ENCODE measurements around the gene ANAPC13. TPM values are rescaled to one million over a fixed set of nuclear protein-coding genes. Genes with fewer than 3 reads are reported as not detected.

ANAPC13 gene
- total RNA-seq, 1 experiment from 2014 or later, result 69.7 TPM

DNA sequence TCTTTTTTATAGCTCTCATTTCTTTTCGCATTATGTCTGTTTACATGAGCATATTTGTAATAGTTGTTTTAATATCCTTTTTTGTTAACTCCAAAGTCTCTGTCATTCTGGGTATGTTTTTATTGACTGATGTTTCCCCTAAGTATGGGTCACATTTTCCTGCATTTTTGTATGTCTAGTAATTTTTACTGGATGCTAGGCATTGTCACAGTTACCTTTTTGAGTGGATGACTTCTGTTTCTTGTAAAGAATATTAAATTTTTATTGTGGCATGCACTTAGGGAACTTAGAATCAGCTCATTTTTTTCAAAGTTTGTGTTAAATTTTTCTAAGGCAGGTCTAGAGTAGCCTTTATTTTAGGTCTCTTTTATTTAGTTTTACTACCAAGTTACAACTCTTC lies 40.7 kb downstream of the ANAPC13 start:
- H3K27me3 ChIP-seq (replicated peaks; ENCODE audit: insufficient read depth, low read depth, low read length, poor library complexity), result no peaks in the 10 kb centered on the region
- ChIA-PET POLR2A (ENCODE audit: low non-redundant PET) (no interaction called here), CTCF (no interaction called here)
- peaks cover 5% of the 10 kb centered on the region for H3K4me1 ChIP-seq (ENCODE audit: insufficient read depth, low read length, poor library complexity, severe bottlenecking)
- DNase-seq (ENCODE audit: low spot score), result no peak
- no peak for TF ChIP-seq EZH2 (IDR thresholded peaks at IDR 0.05; ENCODE audit: borderline replicate concordance, low read depth, low read length, poor library complexity, severe bottlenecking)
- TF ChIP-seq, protein P1, sequence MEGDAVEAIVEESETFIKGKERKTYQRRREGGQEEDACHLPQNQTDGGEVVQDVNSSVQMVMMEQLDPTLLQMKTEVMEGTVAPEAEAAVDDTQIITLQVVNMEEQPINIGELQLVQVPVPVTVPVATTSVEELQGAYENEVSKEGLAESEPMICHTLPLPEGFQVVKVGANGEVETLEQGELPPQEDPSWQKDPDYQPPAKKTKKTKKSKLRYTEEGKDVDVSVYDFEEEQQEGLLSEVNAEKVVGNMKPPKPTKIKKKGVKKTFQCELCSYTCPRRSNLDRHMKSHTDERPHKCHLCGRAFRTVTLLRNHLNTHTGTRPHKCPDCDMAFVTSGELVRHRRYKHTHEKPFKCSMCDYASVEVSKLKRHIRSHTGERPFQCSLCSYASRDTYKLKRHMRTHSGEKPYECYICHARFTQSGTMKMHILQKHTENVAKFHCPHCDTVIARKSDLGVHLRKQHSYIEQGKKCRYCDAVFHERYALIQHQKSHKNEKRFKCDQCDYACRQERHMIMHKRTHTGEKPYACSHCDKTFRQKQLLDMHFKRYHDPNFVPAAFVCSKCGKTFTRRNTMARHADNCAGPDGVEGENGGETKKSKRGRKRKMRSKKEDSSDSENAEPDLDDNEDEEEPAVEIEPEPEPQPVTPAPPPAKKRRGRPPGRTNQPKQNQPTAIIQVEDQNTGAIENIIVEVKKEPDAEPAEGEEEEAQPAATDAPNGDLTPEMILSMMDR (conservative IDR thresholded peaks at IDR 0.05; ENCODE audit: low read depth, low read length), result no peak
- intact Hi-C loops (cut with micrococcal nuclease; ENCODE audit: unreplicated experiment), result no loop called here
- no peaks in the 10 kb centered on the region for H3K36me3 ChIP-seq (ENCODE audit: insufficient read depth, low read length, poor library complexity, severe bottlenecking)
- no peak overlapping the region for H3K27ac ChIP-seq (ENCODE audit: low read depth, low read length, poor library complexity, severe bottlenecking)
- no peaks in the 10 kb centered on the region for H3K9me3 ChIP-seq (ENCODE audit: low read depth, low read length, poor library complexity, severe bottlenecking)
- BruUV-seq (replicated peaks), result no TSS peak
- no peak overlapping the region for H3K4me3 ChIP-seq (ENCODE audit: low read depth, low read length, poor library complexity, severe bottlenecking)

DNA sequence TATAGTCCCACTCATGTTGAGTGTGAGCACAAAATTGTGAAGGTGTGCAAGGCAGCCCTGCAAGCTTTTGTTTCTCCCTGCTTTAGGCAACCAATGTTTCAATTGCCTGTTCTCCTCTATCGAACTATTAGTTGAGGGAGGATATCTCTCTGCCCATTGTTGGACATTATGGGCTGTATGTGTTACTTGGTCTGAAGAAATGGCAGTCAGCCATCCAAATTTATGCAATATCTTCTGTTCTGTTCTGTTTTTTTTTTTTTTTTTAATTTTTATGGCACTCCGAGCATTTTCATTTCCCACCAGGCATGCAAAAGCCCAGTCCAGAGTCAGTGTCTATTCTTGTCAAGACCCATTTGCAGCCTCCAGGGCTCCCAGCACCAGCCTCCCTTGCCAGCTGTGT lies 44.0 kb downstream of the ANAPC13 start:
- no peak overlapping the region for H3K27ac ChIP-seq (ENCODE audit: low read depth, low read length, poor library complexity, severe bottlenecking)
- peaks cover 15% of the 10 kb centered on the region for H3K27me3 ChIP-seq (replicated peaks; ENCODE audit: insufficient read depth, low read depth, low read length, poor library complexity)
- H3K4me3 ChIP-seq (ENCODE audit: low read depth, low read length, poor library complexity, severe bottlenecking), result no peak overlapping the region
- peaks cover 5% of the 10 kb centered on the region for H3K4me1 ChIP-seq (ENCODE audit: insufficient read depth, low read length, poor library complexity, severe bottlenecking)
- no peaks in the 10 kb centered on the region for H3K9me3 ChIP-seq (ENCODE audit: low read depth, low read length, poor library complexity, severe bottlenecking)
- BruUV-seq (replicated peaks), result no TSS peak
- intact Hi-C loops (cut with micrococcal nuclease; ENCODE audit: unreplicated experiment), result no loop called here
- no peak for DNase-seq (ENCODE audit: low spot score)
- TF ChIP-seq, protein P1 (conservative IDR thresholded peaks at IDR 0.05; ENCODE audit: low read depth, low read length), result no peak
- TF ChIP-seq EZH2 (IDR thresholded peaks at IDR 0.05; ENCODE audit: borderline replicate concordance, low read depth, low read length, poor library complexity, severe bottlenecking), result no peak
- CTCF ChIA-PET, result interaction anchor here (0.6 to 0.7 kb wide), 2 partner anchors 244 to 1332 kb away, joined by 3 to 7 read pairs; no protein-coding TSS in a partner anchor
- POLR2A ChIA-PET (ENCODE audit: low non-redundant PET), result no interaction called here
- no peaks in the 10 kb centered on the region for H3K36me3 ChIP-seq (ENCODE audit: insufficient read depth, low read length, poor library complexity, severe bottlenecking)

DNA sequence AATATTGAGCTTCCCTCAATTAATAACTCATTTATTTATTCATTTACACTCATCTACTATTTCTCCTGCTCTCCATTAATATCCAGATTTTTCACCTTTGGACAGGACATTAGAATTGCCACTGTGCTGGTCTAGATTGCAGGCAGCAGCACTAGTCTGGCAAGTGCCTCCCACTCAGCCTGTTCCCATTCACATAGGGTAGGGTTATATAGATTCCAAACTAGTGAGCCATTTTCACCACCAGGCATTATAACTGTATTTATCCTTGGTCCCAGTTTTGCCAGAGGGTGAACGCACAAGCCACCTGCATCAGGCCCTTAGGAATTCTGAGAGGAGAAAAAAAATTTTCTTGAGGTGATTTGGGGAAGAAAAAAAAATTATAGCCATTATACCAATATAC lies 44.5 kb downstream of the ANAPC13 start:
- H3K4me3 ChIP-seq (ENCODE audit: low read depth, low read length, poor library complexity, severe bottlenecking), result no peak overlapping the region
- ChIA-PET POLR2A (ENCODE audit: low non-redundant PET) (no interaction called here), CTCF (interaction anchor here (0.7 kb wide), 1 partner anchor 1331 kb away, joined by 7 read pairs; no protein-coding TSS in a partner anchor)
- no peaks in the 10 kb centered on the region for H3K9me3 ChIP-seq (ENCODE audit: low read depth, low read length, poor library complexity, severe bottlenecking)
- BruUV-seq (replicated peaks), result no TSS peak
- intact Hi-C loops (cut with micrococcal nuclease; ENCODE audit: unreplicated experiment), result no loop called here
- H3K27me3 ChIP-seq (replicated peaks; ENCODE audit: insufficient read depth, low read depth, low read length, poor library complexity), result peaks cover 15% of the 10 kb centered on the region
- no peak for DNase-seq (ENCODE audit: low spot score)
- no peaks in the 10 kb centered on the region for H3K36me3 ChIP-seq (ENCODE audit: insufficient read depth, low read length, poor library complexity, severe bottlenecking)
- H3K27ac ChIP-seq (ENCODE audit: low read depth, low read length, poor library complexity, severe bottlenecking), result no peak overlapping the region
- H3K4me1 ChIP-seq (ENCODE audit: insufficient read depth, low read length, poor library complexity, severe bottlenecking), result peaks cover 5% of the 10 kb centered on the region
- TF ChIP-seq, protein P1 (conservative IDR thresholded peaks at IDR 0.05; ENCODE audit: low read depth, low read length), result no peak
- TF ChIP-seq EZH2 (IDR thresholded peaks at IDR 0.05; ENCODE audit: borderline replicate concordance, low read depth, low read length, poor library complexity, severe bottlenecking), result no peak

Data from A673 (cell line).